ENCODE data around the gene ITPR3.

DNA sequence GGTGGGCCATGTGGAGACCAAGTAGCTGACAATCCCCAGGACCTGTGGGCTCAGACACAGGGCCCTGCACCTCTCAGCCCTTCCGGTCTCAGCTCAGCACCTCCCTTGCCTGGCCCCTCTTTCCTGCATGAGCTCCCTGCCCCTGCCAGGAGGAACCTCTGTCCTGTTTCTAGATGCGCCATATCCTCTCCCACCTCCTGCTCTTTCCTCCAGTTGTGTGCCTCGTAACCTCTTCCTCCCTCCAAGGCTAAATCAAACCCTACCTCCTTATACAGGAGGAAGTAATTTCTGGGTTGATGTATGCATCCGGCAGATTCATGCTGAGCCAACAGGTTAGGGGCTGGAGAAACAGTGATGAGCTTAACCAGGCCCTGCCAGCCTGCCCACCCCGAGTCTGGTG is 30.9 kb downstream of the ITPR3 start:
- TF ChIP-seq CTCF (IDR thresholded peaks at IDR 0.05) = no peak
- TF ChIP-seq POLR2A (IDR thresholded peaks at IDR 0.05) = no peak
- TF ChIP-seq EP300 (IDR thresholded peaks at IDR 0.05) = no peak
